ENCODE data around the gene SLIT2.

GRCh38 chr4:20254511-20255250 is 3.0 kb downstream of the SLIT2 start:
- TF ChIP-seq POLR2AphosphoS5 (IDR thresholded peaks at IDR 0.05) (peak in 2 of 3 donors; percentile 35 to 59), CTCF (IDR thresholded peaks at IDR 0.05 in 8 of 11, conservative IDR thresholded peaks at IDR 0.05 in 3 of 11) (no peak), POLR2A (IDR thresholded peaks at IDR 0.05) (no peak)

Measured in spleen (tissue), 7 donors.